SIG-M5 treated with dmso at 0.1 percent for 504 hours (cell line): ENCODE measurements around the gene XAGE2.

ENCODE experiments used
- DNase-seq: peaks from one replicate; lab custom pipeline; 2025; ENCODE audit not compliant: unreplicated experiment; lab: John Stamatoyannopoulos, UW

XAGE2 gene

GRCh38 chrX:52424656-52425055 is 55.8 kb downstream of the XAGE2 start:
- DNase-seq = no peak
